Measurements from ENCODE around the gene CAMK1D.

- TF ChIP-seq CTCF (IDR thresholded peaks at IDR 0.05) (no peak), POLR2A (IDR thresholded peaks at IDR 0.05) (no peak), EP300 (IDR thresholded peaks at IDR 0.05) (no peak)
Measured at GRCh38 chr10:12327476-12327875, 21.9 kb upstream of the CAMK1D start.
